HepG2 (cell line): Measurements from ENCODE around the gene SHANK3. TPM values are rescaled to one million over a fixed set of nuclear protein-coding genes. Genes with fewer than 3 reads are reported as not detected.

ENCODE experiments used
- CENPBD1 ChIP-seq: sonication (generic); formaldehyde crosslinking; IDR thresholded peaks from 2 replicates; pipeline ENCODE4 v1.8.0; 2022; ENCODE audit warnings: missing genetic modification reagents, low read depth, mild to moderate bottlenecking, borderline replicate concordance
- EED ChIP-seq: sonication (generic); formaldehyde crosslinking; IDR thresholded peaks from 2 replicates; pipeline ENCODE4 v1.5.0; 2020; ENCODE audit warnings: mild to moderate bottlenecking, missing genetic modification reagents
- HDAC6 ChIP-seq: fragments of 200-600 bp; sonication (generic); IDR thresholded peaks from 2 replicates; pipeline ENCODE4 v1.7.0; 2017; ENCODE audit warnings: mild to moderate bottlenecking, antibody characterized with exemption, low read length, low read depth
- HNF4A ChIP-seq: sonication (generic); formaldehyde crosslinking; IDR thresholded peaks from 2 replicates; pipeline ENCODE4 v1.4.0; 2020; ENCODE audit warnings: missing genetic modification reagents
- NR2F6 ChIP-seq, 2 experiments: IDR thresholded peaks; 2 replicates each; pipeline ENCODE4 v1.6.1; 2016; ENCODE audit warnings: antibody characterized with exemption in 1 of 2, mild to moderate bottlenecking in 1 of 2
- PBX3 ChIP-seq: sonication (generic); formaldehyde crosslinking; IDR thresholded peaks from 2 replicates; pipeline ENCODE4 v1.8.1; 2023; ENCODE audit warnings: missing genetic modification reagents, inconsistent platforms, borderline replicate concordance
- PTBP1 ChIP-seq: fragments of 200-400 bp; formaldehyde crosslinking; IDR thresholded peaks from 2 replicates; pipeline ENCODE4 v1.6.1; 2018; ENCODE audit warnings: low read length, low read depth; ENCODE audit not compliant: poor library complexity, severe bottlenecking
- SP4 ChIP-seq: sonication (generic); formaldehyde crosslinking; IDR thresholded peaks from 2 replicates; pipeline ENCODE4 v1.8.1; 2023; ENCODE audit warnings: mild to moderate bottlenecking, missing genetic modification reagents
- TMF1 ChIP-seq: sonication (generic); formaldehyde crosslinking; IDR thresholded peaks from 2 replicates; pipeline ENCODE4 v1.8.1; 2022; ENCODE audit warnings: low read depth, missing genetic modification reagents
- TSC22D2 ChIP-seq: sonication (generic); formaldehyde crosslinking; IDR thresholded peaks from 2 replicates; pipeline ENCODE4 v1.5.1; 2020; ENCODE audit warnings: missing genetic modification reagents, mild to moderate bottlenecking, borderline replicate concordance
- ZBTB7A ChIP-seq: sonication (generic); formaldehyde crosslinking; IDR thresholded peaks from 2 replicates; pipeline ENCODE4 v1.8.0; 2022; ENCODE audit warnings: mild to moderate bottlenecking, missing genetic modification reagents
- ZFP36L1 ChIP-seq: sonication (generic); formaldehyde crosslinking; IDR thresholded peaks from 2 replicates; pipeline ENCODE4 v1.8.0; 2022; ENCODE audit warnings: mild to moderate bottlenecking, missing genetic modification reagents, moderate library complexity
- ZHX2 ChIP-seq, 2 experiments: sonication (generic) in 1 of 2; formaldehyde crosslinking in 1 of 2; IDR thresholded peaks; 2 replicates each; pipeline versions ENCODE4 v1.6.1 to v1.9.0; 2014 to 2022; ENCODE audit warnings: antibody characterized with exemption in 1 of 2, borderline replicate concordance in 1 of 2, inconsistent platforms in 1 of 2, low read depth in 1 of 2, missing genetic modification reagents in 1 of 2
- ZNF207 ChIP-seq: fragments of 450-650 bp; IDR thresholded peaks from 2 replicates; pipeline ENCODE4 v1.6.1; 2016; ENCODE audit warnings: antibody characterized with exemption, borderline replicate concordance
- ZNF552 ChIP-seq: sonication (generic); formaldehyde crosslinking; IDR thresholded peaks from 2 replicates; pipeline ENCODE4 v1.9.0; 2022; ENCODE audit warnings: missing genetic modification reagents, mild to moderate bottlenecking, borderline replicate concordance
- ZNF674 ChIP-seq: sonication (generic); formaldehyde crosslinking; IDR thresholded peaks from 2 replicates; pipeline ENCODE4 v1.5.0; 2020; ENCODE audit warnings: low read depth, mild to moderate bottlenecking, missing genetic modification reagents
- ZNF782 ChIP-seq: sonication (generic); formaldehyde crosslinking; IDR thresholded peaks from 2 replicates; pipeline ENCODE4 v1.4.0; 2020; ENCODE audit warnings: missing genetic modification reagents, mild to moderate bottlenecking, borderline replicate concordance
- ZSCAN12 ChIP-seq: sonication (generic); formaldehyde crosslinking; IDR thresholded peaks from 2 replicates; pipeline ENCODE4 v1.9.0; 2021; ENCODE audit warnings: mild to moderate bottlenecking, missing genetic modification reagents
- ZSCAN25 ChIP-seq: sonication (generic); formaldehyde crosslinking; IDR thresholded peaks from 2 replicates; pipeline ENCODE4 v1.8.0; 2022; ENCODE audit warnings: mild to moderate bottlenecking, missing genetic modification reagents
- polyA plus RNA-seq, 8 experiments: library from polyadenylated mRNA; depleted of rRNA in 3 of 8; stranded (reverse) in 7 of 8; unstranded in 1 of 8; fragments of >200 nt; fragmentation: Illumina TruSeq in 4 of 8; extraction: Trizol in 4 of 8; gene quantifications; 2 replicates each; pipeline versions ENCODE4 v1.2.1 to v1.2.3, GENCODE V29; 2011 to 2016; ENCODE audit warnings: low read depth in 4 of 8, missing spikeins in 1 of 8, mixed read lengths in 1 of 8; ENCODE audit not compliant: insufficient read depth in 1 of 8
- total RNA-seq, 5 experiments: library from RNA; depleted of rRNA; stranded (reverse); fragments of >200 nt; fragmentation: Illumina TruSeq; extraction: Trizol; gene quantifications; 2 replicates each; pipeline ENCODE4 v1.2.3, GENCODE V29; 2016; ENCODE audit warnings: low read depth in 1 of 5

The SHANK3 gene
- total and polyA plus RNA-seq, 2 of the 13 experiments (the other 11 are each of a cell fraction or from before 2014, with no cell fraction given) = 2.9 to 4.6 TPM

- TF ChIP-seq ZHX2 (IDR thresholded peaks at IDR 0.05; ENCODE audit: low read depth) (no peak), ZHX2 (CRISPR knock-in tag; IDR thresholded peaks at IDR 0.05; ENCODE audit: borderline replicate concordance) (no peak), ZSCAN12 (CRISPR knock-in tag) (no peak), HDAC6 (no peak), ZFP36L1 (CRISPR knock-in tag) (0 out of 2 replicates have a peak, but pooled peaks have one; percentile 15), SP4 (no peak), ZSCAN25 (CRISPR knock-in tag) (peak; percentile 13; the same call in 1 of the 2 replicates), PBX3 (CRISPR knock-in tag) (no peak), ZNF782 (CRISPR knock-in tag) (0 out of 2 replicates have a peak, but pooled peaks have one; percentile 34), ZNF207 (no peak), NR2F6 (IDR thresholded peaks at IDR 0.05) (peak; percentile 60), NR2F6 (CRISPR knock-in tag; IDR thresholded peaks at IDR 0.05) (peak; percentile 1), ZBTB7A (CRISPR knock-in tag) (no peak; the same call in 1 of the 2 replicates), TSC22D2 (no peak), CENPBD1 (CRISPR knock-in tag) (no peak), HNF4A (CRISPR knock-in tag) (peak; percentile 98), TMF1 (CRISPR knock-in tag) (no peak), ZNF674 (CRISPR knock-in tag) (no peak), PTBP1 (no peak), EED (CRISPR knock-in tag) (no peak; the same call in 1 of the 2 replicates), ZNF552 (CRISPR knock-in tag) (peak; percentile 97)
Observed at GRCh38 chr22:50700387-50701075, 27.9 kb downstream of the SHANK3 start (continued).
